Measurements from ENCODE around the gene GLCE.

DNA sequence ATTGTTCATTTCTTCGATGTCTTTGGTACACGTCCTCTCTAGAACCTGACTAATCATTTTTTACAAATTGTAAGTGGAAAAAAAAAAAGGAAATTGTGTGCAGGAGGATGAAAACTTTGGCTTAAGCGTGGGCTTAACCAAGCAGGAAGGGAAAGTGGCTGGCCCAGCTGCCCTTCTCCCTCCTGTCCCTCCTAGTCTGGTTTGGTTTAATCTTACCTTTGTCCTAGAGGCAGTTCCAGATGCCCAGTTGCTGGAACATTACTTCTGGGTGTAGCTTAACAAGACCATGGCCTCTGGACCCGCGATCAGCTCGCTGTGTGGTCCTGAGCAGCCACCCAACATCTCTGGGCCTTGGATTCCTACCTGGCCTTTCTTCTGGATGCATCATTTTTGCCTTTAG is 153.7 kb downstream of the GLCE start:
- no peak for TF ChIP-seq CTCF (IDR thresholded peaks at IDR 0.05; ENCODE audit: low read depth, low read length, missing input control)
- TF ChIP-seq SP1 (IDR thresholded peaks at IDR 0.05), result no peak
- no peak for TF ChIP-seq HNF4G (IDR thresholded peaks at IDR 0.05)
- TF ChIP-seq TAF1 (conservative IDR thresholded peaks at IDR 0.05), result no peak
- no peak for TF ChIP-seq YY1 (IDR thresholded peaks at IDR 0.05)
- TF ChIP-seq, protein P1, sequence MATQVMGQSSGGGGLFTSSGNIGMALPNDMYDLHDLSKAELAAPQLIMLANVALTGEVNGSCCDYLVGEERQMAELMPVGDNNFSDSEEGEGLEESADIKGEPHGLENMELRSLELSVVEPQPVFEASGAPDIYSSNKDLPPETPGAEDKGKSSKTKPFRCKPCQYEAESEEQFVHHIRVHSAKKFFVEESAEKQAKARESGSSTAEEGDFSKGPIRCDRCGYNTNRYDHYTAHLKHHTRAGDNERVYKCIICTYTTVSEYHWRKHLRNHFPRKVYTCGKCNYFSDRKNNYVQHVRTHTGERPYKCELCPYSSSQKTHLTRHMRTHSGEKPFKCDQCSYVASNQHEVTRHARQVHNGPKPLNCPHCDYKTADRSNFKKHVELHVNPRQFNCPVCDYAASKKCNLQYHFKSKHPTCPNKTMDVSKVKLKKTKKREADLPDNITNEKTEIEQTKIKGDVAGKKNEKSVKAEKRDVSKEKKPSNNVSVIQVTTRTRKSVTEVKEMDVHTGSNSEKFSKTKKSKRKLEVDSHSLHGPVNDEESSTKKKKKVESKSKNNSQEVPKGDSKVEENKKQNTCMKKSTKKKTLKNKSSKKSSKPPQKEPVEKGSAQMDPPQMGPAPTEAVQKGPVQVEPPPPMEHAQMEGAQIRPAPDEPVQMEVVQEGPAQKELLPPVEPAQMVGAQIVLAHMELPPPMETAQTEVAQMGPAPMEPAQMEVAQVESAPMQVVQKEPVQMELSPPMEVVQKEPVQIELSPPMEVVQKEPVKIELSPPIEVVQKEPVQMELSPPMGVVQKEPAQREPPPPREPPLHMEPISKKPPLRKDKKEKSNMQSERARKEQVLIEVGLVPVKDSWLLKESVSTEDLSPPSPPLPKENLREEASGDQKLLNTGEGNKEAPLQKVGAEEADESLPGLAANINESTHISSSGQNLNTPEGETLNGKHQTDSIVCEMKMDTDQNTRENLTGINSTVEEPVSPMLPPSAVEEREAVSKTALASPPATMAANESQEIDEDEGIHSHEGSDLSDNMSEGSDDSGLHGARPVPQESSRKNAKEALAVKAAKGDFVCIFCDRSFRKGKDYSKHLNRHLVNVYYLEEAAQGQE (IDR thresholded peaks at IDR 0.05), result no peak
- TF ChIP-seq GABPA (IDR thresholded peaks at IDR 0.05 in 1 of 2, conservative IDR thresholded peaks at IDR 0.05 in 1 of 2), result no peak
- TF ChIP-seq ATF3 (IDR thresholded peaks at IDR 0.05), result no peak
- TF ChIP-seq, protein P2, sequence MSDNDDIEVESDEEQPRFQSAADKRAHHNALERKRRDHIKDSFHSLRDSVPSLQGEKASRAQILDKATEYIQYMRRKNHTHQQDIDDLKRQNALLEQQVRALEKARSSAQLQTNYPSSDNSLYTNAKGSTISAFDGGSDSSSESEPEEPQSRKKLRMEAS (IDR thresholded peaks at IDR 0.05), result no peak

Data from liver (tissue), 3 donors.